Ammon's horn (tissue), 1 donor: ENCODE measurements around the gene PIMREG.

Source experiments
- DNase-seq: peaks from one replicate; pipeline ENCODE4 v3.0.0-alpha.2; 2016; ENCODE audit warnings: low spot score

The PIMREG gene

GRCh38 chr17:6443692-6444570, at the start of gene PIMREG:
PIMREG (plus strand) TSS chr17:6444455; CDS start chr17:6445111, 656 bp downstream.
- peak; percentile 96 for DNase-seq

GRCh38 chr17:6398955-6399354, 45.3 kb upstream of the PIMREG start:
- no peak for DNase-seq

- no peak for DNase-seq
Measured at GRCh38 chr17:6402258-6402657, 42.0 kb upstream of the PIMREG start.

- no peak for DNase-seq
Measured at GRCh38 chr17:6408276-6408675, 36.0 kb upstream of the PIMREG start.

GRCh38 chr17:6408735-6409134, 35.5 kb upstream of the PIMREG start:
- no peak for DNase-seq

- peak; percentile 54 for DNase-seq
Measured at GRCh38 chr17:6413065-6413464, 31.2 kb upstream of the PIMREG start.

- no peak for DNase-seq
Measured at GRCh38 chr17:6415616-6416015, 28.6 kb upstream of the PIMREG start.

- no peak for DNase-seq
Measured at GRCh38 chr17:6420173-6420641, 24.0 kb upstream of the PIMREG start.

GRCh38 chr17:6421700-6422604, 22.3 kb upstream of the PIMREG start:
- peak; percentile 86 for DNase-seq

- DNase-seq: no peak
Measured at GRCh38 chr17:6422654-6423241, 21.5 kb upstream of the PIMREG start.

- DNase-seq: no peak
Measured at GRCh38 chr17:6423931-6424330, 20.3 kb upstream of the PIMREG start.

GRCh38 chr17:6425407-6425806, 18.8 kb upstream of the PIMREG start:
- no peak for DNase-seq

GRCh38 chr17:6426356-6427101, 17.7 kb upstream of the PIMREG start:
- DNase-seq: no peak

GRCh38 chr17:6427279-6427781, 16.9 kb upstream of the PIMREG start:
- no peak for DNase-seq

GRCh38 chr17:6428207-6428965, 15.9 kb upstream of the PIMREG start:
- no peak for DNase-seq

- no peak for DNase-seq
Measured at GRCh38 chr17:6429266-6429665, 15.0 kb upstream of the PIMREG start.

GRCh38 chr17:6430769-6431168, 13.5 kb upstream of the PIMREG start:
- DNase-seq: no peak

GRCh38 chr17:6435051-6435450, 9.2 kb upstream of the PIMREG start, which contains the start of gene AIPL1:
AIPL1 (minus strand) TSS chr17:6435121; CDS start chr17:6435104, 17 bp downstream.
- no peak for DNase-seq

GRCh38 chr17:6435968-6436367, 8.3 kb upstream of the PIMREG start:
- peak; percentile 77 for DNase-seq

- no peak for DNase-seq
Measured at GRCh38 chr17:6437466-6437865, 6.8 kb upstream of the PIMREG start.
